HL-60 (cell line): ENCODE results near the gene PIN1.

ENCODE experiments used
- CTCF ChIP-seq: IDR thresholded peaks from one replicate; pipeline ENCODE4 v1.5.1; 2011; ENCODE audit warnings: low read length, control low read depth, inconsistent platforms; ENCODE audit not compliant: insufficient read depth
- POLR2AphosphoS5 ChIP-seq: IDR thresholded peaks from 2 replicates; pipeline ENCODE4 v1.6.1; 2012; ENCODE audit warnings: low read depth
- SPI1 ChIP-seq: IDR thresholded peaks from 2 replicates; pipeline ENCODE4 v1.6.1; 2012; ENCODE audit warnings: low read depth, mild to moderate bottlenecking, borderline replicate concordance
- TF ChIP-seq, protein P1 (sequence below): IDR thresholded peaks from 2 replicates; pipeline ENCODE4 v1.6.1; 2012; ENCODE audit warnings: low read depth; ENCODE audit not compliant: insufficient replicate concordance

DNA sequence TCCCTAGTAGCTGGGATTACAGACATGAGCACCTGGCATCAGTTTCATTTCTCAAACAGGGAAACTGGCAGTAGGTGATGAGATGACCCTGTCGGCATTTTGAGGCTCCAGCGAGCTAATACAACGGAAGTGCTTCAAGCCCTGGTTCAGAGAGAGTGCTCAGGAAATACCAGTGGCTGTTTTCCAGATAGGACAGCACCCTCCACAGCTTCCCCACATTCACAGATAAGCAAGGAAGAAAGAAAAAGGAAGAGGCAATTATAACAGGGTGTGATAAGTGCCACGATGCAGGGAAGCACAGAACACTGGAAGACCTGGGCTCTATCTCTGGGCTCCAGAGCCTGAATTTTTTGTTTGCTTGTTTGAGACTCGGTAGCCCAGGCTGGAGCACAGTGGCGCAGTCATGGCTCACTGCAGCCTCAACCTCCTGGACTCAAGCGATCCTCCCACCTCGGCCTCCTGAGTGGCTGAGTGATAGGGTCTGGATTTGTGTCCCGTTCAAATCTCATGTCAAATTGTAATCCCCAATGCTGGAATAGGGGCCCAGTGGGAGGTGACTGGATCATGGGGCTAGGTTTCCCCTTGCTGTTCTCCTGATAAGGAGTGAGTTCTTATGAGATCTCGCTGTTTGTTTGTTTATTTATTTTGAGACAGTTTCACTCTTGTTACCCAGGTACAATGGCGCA is 43.5 kb downstream of the PIN1 start:
- no peak for TF ChIP-seq CTCF
- no peak for TF ChIP-seq SPI1
- no peak for TF ChIP-seq POLR2AphosphoS5
- TF ChIP-seq, protein P1, sequence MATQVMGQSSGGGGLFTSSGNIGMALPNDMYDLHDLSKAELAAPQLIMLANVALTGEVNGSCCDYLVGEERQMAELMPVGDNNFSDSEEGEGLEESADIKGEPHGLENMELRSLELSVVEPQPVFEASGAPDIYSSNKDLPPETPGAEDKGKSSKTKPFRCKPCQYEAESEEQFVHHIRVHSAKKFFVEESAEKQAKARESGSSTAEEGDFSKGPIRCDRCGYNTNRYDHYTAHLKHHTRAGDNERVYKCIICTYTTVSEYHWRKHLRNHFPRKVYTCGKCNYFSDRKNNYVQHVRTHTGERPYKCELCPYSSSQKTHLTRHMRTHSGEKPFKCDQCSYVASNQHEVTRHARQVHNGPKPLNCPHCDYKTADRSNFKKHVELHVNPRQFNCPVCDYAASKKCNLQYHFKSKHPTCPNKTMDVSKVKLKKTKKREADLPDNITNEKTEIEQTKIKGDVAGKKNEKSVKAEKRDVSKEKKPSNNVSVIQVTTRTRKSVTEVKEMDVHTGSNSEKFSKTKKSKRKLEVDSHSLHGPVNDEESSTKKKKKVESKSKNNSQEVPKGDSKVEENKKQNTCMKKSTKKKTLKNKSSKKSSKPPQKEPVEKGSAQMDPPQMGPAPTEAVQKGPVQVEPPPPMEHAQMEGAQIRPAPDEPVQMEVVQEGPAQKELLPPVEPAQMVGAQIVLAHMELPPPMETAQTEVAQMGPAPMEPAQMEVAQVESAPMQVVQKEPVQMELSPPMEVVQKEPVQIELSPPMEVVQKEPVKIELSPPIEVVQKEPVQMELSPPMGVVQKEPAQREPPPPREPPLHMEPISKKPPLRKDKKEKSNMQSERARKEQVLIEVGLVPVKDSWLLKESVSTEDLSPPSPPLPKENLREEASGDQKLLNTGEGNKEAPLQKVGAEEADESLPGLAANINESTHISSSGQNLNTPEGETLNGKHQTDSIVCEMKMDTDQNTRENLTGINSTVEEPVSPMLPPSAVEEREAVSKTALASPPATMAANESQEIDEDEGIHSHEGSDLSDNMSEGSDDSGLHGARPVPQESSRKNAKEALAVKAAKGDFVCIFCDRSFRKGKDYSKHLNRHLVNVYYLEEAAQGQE = no peak
